Cardiac muscle cell (in vitro differentiated cells and primary cell): Measurements from ENCODE around the gene ZBED2. TPM values are rescaled to one million over a fixed set of nuclear protein-coding genes. Genes with fewer than 3 reads are reported as not detected.

Experiments used
- DNase-seq, 2 donors: peaks; one replicate each; pipeline versions ENCODE4 v3.0.0 to v3.0.0-alpha.2; 2010 to 2017; ENCODE audit warnings: low read depth in 1 of 2, low spot score in 1 of 2
- H3K27ac ChIP-seq: fragments of 200-600 bp; sonication (generic); 2 replicates; pipeline ENCODE4 v1.5.1; 2016
- H3K27me3 ChIP-seq: fragments of 200-600 bp; sonication (generic); 2 replicates; pipeline ENCODE4 v1.6.0; 2016; ENCODE audit warnings: control low read depth
- H3K36me3 ChIP-seq: fragments of 200-600 bp; sonication (generic); 2 replicates; pipeline ENCODE4 v1.5.1; 2016; ENCODE audit warnings: control low read depth
- H3K4me1 ChIP-seq: fragments of 200-600 bp; sonication (generic); 2 replicates; pipeline ENCODE4 v1.8.1; 2017; ENCODE audit warnings: low read depth, mild to moderate bottlenecking, mixed run types
- H3K4me3 ChIP-seq: fragments of 200-600 bp; sonication (generic); 2 replicates; pipeline ENCODE4 v1.5.1; 2016; ENCODE audit warnings: mild to moderate bottlenecking
- H3K9me3 ChIP-seq: fragments of 200-600 bp; sonication (generic); 2 replicates; pipeline ENCODE4 v1.5.1; 2017; ENCODE audit warnings: low read depth, mild to moderate bottlenecking, control low read depth
- CTCF ChIP-seq: IDR thresholded peaks from 2 replicates; pipeline ENCODE4 v1.5.1; 2012; ENCODE audit warnings: low read depth, mild to moderate bottlenecking, low read length
- polyA plus RNA-seq: library from polyadenylated mRNA; unstranded; fragments of >200 nt; fragmentation: Nextera tagmentation; extraction: Ambion mirVana; gene quantifications from 2 replicates; pipeline ENCODE4 v1.2.1, GENCODE V29; 2016
- total RNA-seq: library from RNA; depleted of rRNA; stranded (reverse); fragments of >200 nt; gene quantifications from 2 replicates; pipeline ENCODE4 v1.2.3, GENCODE V29; 2016

ZBED2 gene
- total and polyA plus RNA-seq, 2 experiments from 2014 or later, result not detected

DNA sequence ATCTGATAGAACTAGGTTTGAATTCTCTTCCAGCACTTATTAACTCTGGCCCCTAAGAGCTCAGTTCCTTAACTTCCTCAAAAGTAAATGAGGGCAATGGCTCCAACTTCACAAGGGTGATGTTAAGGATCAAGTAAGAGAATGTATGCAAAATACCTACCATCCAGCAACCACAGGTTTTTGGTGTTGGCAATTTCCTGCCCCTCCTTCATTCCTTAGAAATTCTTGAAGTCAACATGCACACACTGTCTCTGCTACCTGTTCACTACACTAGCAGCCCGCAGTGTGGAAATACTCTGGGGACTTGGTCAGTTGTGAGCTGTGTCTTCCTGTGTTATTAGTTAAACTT lies 5.0 kb downstream of the ZBED2 start:
- no peak overlapping the region for H3K27ac ChIP-seq
- no peaks in the 10 kb centered on the region for H3K9me3 ChIP-seq
- H3K4me3 ChIP-seq, result no peak overlapping the region
- TF ChIP-seq CTCF, result no peak
- H3K4me1 ChIP-seq, result no peaks in the 10 kb centered on the region
- no peak for DNase-seq
- no peaks in the 10 kb centered on the region for H3K36me3 ChIP-seq
- H3K27me3 ChIP-seq, result no peaks in the 10 kb centered on the region

DNA sequence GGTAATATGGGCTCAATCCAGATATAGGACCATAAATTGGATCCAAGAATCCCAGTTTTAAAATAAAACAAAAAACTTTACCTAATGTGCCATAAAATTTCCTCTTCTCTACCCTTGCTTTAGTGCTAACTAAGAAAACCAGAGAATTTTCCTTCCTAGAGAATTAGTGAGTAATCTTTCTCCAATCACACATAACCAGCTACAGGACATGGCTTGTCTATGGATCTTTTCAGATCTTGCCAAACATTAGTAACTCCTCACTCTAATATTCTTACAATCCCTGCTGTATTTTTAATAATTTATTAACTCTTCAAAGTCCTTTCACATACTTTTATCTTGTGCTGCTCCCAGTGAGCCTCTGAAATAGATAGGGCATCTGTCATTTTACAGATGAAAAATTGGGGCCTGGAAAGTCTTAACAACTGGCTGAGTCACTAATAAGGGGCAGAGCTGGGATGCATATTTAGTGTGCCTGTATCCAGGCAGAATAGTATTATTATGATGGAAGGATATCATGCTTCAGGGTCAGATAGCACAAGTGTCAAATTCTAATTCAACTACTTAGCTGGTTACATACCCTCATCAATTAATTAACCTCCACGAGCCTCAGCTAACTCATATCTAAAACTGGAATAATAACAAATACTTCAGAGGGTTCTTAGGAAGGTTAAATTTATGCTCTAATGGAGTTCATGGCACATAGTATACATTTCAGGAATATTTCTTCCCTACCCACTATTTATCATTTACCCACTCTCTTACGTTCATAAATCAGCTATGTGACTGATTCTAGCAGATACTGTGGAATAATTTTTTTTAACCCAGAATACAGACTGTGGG lies 5.6 kb downstream of the ZBED2 start:
- TF ChIP-seq CTCF, result no peak
- DNase-seq, result no peak
- H3K9me3 ChIP-seq, result no peaks in the 10 kb centered on the region
- no peak overlapping the region for H3K27ac ChIP-seq
- H3K27me3 ChIP-seq, result no peaks in the 10 kb centered on the region
- H3K4me1 ChIP-seq, result no peaks in the 10 kb centered on the region
- H3K4me3 ChIP-seq, result no peak overlapping the region
- H3K36me3 ChIP-seq, result no peaks in the 10 kb centered on the region

- no peak for DNase-seq
- Histone ChIP-seq H3K27me3 (no peaks in the 10 kb centered on the region), H3K4me3 (no peak overlapping the region), H3K4me1 (no peaks in the 10 kb centered on the region), H3K9me3 (no peaks in the 10 kb centered on the region), H3K27ac (no peak overlapping the region), H3K36me3 (no peaks in the 10 kb centered on the region)
- TF ChIP-seq CTCF, result no peak
Measured at GRCh38 chr3:111588527-111588926, 6.6 kb downstream of the ZBED2 start.

- Histone ChIP-seq H3K4me1 (no peaks in the 10 kb centered on the region), H3K9me3 (no peaks in the 10 kb centered on the region), H3K27ac (no peak overlapping the region), H3K36me3 (no peaks in the 10 kb centered on the region), H3K27me3 (no peaks in the 10 kb centered on the region), H3K4me3 (no peak overlapping the region)
- TF ChIP-seq CTCF, result no peak
- no peak for DNase-seq
Measured at GRCh38 chr3:111585217-111585616, 9.9 kb downstream of the ZBED2 start.

DNA sequence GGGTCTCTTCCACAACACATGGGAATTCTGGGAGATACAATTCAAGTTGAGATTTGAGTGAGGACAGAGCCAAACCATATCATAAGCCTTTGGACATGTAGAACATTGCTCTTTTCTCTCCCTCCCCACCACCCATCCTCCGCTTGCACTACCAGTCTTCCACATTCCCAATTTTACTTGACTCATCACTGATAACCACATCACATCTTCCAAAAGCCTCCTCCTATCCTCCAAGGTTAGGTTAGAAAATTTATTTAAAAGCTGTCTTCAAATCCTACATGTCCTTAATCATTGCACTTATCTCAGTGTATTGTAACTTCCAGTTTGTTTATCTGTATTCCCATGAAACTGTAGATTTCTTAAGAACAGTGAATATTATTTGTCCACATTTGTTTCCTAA lies 10.4 kb downstream of the ZBED2 start:
- Histone ChIP-seq H3K9me3 (no peaks in the 10 kb centered on the region), H3K4me3 (no peak overlapping the region), H3K27ac (no peak overlapping the region), H3K36me3 (no peaks in the 10 kb centered on the region), H3K4me1 (no peaks in the 10 kb centered on the region), H3K27me3 (no peaks in the 10 kb centered on the region)
- no peak for TF ChIP-seq CTCF
- no peak for DNase-seq
